Tibial nerve (tissue), 4 donors: ENCODE results near the gene OR1G1.
"Not testable (repeated sequence)": the region's sequence is repeated elsewhere in the genome, so short reads cannot be mapped to it uniquely, and the experiment has no call there.

ENCODE experiments used
- CTCF ChIP-seq, 5 experiments: fragments of 200-600 bp in 3 of 5; fragments of 450-650 bp in 2 of 5; sonication (generic) in 3 of 5; IDR thresholded peaks; one replicate each; pipeline ENCODE4 v1.5.1; 2016 to 2019; ENCODE audit warnings: antibody characterized with exemption in 5 of 5, mild to moderate bottlenecking in 3 of 5, moderate library complexity in 2 of 5
- EP300 ChIP-seq, 2 donors: sonication (generic); formaldehyde crosslinking; IDR thresholded peaks; one replicate each; pipeline ENCODE4 v1.6.1; 2017; ENCODE audit warnings: antibody characterized with exemption in 2 of 2, mild to moderate bottlenecking in 1 of 2
- POLR2A ChIP-seq, 2 donors: fragments of 450-650 bp; IDR thresholded peaks; one replicate each; pipeline ENCODE4 v1.6.1; 2017; ENCODE audit warnings: antibody characterized with exemption in 2 of 2, mild to moderate bottlenecking in 2 of 2, moderate library complexity in 2 of 2

GRCh38 chr17:3137494-3137893 is 10.1 kb upstream of the OR1G1 start:
- TF ChIP-seq CTCF, POLR2A, EP300 (IDR thresholded peaks at IDR 0.05): not testable (repeated sequence)
